ENCODE measurements around the gene ZNF746. TPM values are rescaled to one million over a fixed set of nuclear protein-coding genes. Genes with fewer than 3 reads are reported as not detected.

The ZNF746 gene
- total RNA-seq = 9.2 and 9.9 TPM in 2 replicates

DNA sequence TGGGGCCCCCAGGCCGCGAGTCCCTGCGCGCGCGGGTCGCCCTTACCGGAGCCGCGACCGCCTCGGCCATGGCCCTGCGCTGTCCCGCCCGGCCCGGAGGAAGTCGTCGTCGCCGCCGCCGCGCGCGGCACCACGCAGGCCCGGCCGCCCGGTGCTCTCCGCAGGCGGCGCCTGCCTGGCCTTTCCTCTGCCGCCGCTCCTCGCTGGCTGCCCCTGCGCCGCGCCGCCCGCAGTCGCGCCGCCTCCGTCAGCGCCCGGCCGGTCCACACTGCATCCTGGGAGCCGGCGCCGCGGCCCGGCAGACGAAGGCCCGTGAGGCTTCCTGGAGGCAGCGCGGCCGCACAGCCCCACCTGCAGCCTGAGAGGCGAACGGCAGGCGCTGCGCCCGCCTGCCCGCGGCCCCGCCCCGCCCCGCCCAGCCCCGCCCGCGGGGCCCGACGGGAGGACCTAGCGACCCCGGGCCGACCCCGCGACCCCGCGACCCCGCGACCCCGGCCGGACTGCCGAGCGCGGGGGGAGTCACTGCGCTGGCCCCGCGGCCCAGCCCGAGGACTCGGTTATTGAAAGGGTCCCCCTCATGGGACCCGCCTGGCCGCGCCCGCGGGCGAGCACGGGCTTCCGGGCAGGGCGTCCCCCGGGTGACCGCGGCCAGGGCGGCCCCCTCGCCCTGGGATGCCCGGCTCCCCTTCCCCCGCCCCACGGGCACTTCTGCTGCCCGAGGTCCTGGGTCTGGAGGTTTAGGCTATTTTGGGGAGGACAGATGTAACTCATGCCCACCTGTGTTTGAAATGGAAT is at the start of gene ZNF746:
Gene ZNF746 (minus strand): TSS at position 343 of the 795 bp plus-strand sequence. CDS start 273 bp downstream, at position 70.

DNA sequence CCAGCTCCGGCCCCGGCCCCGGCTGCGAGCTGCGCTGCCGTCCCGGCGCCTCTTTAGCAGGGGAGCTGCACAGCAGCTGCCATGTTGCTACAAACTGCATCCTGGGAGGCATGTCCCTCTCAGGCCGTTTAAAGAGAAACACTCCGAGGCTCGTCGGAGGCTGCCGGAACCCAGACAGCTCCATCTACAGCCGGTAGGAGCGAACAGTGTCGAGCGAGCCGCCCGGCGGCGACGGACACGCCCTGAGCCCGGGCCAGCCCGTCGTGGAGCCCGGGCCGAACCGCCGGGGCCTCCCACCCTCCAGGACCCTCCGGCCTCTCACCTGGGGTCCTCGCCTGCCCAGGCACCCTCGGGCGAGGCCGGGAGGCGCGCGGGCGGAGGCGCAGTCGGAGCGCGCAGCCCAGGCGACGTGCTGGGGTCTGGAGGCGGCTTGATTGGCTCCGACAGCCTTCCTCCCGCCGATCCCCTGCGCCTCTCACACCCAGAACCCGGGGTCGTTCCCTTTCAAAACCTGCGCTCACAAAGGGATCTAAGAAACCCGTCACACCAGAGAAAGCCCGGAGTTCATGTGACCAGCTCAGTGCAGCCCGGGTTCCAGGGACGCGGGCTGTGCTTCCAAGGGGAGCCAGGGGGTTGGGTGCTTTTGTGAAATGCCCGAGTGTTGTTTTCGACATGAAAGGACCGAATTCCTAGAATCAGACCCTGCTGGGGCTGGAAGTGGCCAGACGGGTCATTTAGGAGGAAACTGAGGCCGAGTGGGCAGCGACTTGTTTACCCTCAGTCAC is 36.9 kb downstream of the ZNF746 start, which contains the start of gene ZNF777:
Gene ZNF777 (minus strand): TSS at position 570 of the 785 bp plus-strand sequence. CDS start 5,040 bp downstream, outside the sequence.

Other genes starting within 250 kb of the ZNF746 start
- 11.7 and 15.5 TPM in 2 replicates for gene ZNF783, start 235.6 kb downstream of the ZNF746 start, total RNA-seq
- 3.2 and 3.6 TPM in 2 replicates for gene ZNF777, start 36.7 kb downstream of the ZNF746 start, total RNA-seq